HG03097 (cell line): ENCODE data around the gene INPP5B.

Experiments used
- ATAC-seq: cut with Tn5 transposase; IDR thresholded peaks from one replicate; pipeline ENCODE4 v1.9.1; 2021; ENCODE audit not compliant: unreplicated experiment, low FRiP score

INPP5B gene

DNA sequence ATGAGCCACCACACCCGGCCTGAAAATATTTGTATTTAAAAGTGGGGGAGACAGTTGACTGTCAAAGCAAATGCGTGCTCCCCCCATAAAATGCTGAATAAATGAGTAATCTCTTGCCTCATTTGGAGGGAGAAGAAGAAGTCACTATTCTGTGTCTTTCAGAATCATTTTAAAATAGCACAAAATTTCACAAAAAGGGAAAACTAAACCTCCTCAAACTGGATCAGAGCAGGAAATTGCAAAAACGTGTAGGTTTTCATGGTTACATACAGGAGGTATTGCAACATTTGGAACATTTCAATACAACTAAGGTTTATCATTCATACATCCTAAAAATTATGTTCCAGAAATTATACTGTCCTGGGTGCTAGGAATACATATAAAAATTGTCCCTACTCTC lies 101.1 kb downstream of the INPP5B start:
- no peak for ATAC-seq

DNA sequence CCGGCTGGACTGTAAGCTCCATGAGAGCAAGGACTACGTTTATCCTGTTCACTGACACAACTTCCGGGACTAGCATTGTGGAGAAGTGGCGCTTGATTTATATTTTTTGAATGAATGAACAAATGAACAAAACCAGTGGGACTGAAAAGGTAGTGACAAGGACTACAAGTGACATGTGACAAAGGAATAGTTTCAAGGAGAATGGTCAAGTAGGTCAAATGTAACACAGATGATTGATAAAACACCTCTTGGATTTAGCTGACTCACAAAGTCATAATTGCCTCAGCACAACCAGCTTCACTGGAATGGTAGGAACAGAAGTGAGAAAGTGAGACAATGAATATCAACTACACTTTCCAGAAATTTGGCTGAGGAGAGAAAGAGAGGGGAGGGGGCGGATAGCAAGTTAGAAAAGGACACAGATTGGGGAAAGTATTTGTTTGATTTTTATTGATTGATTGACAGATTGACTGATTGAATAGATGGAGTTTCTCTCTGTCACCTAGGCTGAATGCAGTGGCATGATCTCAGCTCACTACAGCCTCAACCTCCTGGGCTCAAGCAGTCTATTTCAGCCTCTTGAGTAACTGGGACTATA lies 101.7 kb downstream of the INPP5B start:
- no peak for ATAC-seq

DNA sequence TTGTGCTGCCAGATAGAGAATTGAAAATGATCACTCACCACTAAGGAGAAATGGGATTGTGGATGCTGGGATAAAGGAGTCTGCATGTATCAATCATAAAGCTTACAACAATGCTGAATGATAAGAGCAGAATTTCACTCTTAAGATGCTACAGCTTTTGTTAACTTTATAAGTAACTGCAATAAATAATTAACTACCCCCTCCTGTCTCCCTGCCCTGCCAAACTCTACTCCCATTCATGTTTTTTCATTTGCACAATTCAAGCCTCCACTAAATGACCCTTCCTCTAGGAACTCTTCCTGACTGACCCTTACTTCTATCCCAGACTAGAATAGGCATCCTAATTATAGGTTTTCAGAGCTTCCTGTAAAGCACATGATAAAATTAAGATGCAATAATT lies 102.3 kb downstream of the INPP5B start:
- no peak for ATAC-seq

DNA sequence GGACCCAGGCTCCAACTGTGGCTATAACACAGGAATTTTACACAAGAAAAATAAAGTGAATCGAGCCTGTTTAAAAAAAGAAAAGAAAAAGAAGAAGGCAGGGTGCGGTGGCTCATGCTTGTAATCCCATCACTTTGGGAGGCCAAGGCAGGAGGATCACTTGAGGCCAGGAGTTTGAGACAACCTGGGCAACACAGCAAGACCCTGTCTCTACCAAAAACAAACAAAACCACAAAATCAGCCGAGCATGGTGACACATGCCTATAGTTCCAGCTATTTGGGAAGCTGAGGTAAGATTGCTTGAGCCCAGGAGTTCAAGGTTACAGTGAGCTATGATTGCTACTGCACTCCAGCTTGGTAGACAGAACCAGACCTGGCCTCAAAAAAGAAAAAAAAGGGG lies 105.2 kb downstream of the INPP5B start:
- ATAC-seq = no peak

DNA sequence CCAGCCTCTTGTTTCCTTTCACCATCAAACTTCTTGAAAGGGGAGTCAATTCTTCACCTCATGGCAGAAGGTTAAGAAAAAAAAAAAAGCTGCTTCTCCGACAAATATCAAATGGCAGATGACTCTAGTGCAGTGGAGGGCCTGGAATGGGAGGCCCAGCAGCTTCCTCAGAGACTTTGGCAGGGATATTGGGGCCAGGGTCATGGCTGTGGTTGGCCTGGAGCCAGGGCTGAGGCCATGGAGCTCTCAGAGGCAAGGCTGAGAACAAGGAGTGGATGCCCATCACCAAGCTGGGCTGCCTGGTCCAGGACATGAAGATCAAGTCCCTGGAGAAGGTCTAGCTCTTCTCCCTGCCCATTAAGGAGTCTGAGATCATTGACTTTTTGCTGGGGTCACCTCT lies 106.1 kb downstream of the INPP5B start:
- ATAC-seq = no peak

DNA sequence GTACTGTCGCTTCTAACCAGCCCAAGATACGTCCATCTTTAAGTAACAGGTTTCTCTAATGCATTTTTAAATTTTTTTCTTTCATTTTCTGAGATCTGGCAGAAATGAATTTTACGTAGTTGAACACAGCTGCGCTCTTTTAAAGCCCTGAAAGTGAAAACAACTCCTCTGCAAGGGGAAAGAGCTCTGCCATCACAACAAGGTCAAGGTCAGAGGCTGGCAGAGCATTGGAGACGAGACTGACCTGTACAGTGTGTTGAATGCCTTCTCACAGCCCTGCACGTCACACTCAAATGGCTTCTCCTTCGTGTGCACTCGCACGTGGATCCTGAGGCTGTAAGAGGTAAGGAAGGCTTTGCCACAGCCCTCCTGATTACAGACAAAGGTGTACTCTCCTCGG lies 107.2 kb downstream of the INPP5B start:
- ATAC-seq = no peak

DNA sequence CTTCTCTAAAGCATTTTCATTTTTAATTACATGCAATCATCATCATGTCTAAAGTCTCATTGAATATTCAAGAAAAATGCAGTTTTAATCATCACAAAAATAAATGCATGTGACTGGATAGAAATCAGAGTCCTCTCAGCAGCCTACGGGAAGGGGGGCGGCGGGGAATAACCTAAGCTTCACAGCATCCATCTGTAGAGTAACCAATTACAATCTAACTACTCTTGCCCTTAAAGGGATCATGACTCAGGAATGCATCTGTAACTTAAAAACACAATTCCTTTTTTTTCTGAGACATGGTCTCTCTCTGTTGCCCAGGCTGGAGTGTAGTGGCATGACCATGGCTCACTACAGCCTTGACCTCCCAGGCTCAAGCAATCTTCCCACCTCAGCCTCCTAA lies 110.1 kb downstream of the INPP5B start:
- ATAC-seq = no peak

DNA sequence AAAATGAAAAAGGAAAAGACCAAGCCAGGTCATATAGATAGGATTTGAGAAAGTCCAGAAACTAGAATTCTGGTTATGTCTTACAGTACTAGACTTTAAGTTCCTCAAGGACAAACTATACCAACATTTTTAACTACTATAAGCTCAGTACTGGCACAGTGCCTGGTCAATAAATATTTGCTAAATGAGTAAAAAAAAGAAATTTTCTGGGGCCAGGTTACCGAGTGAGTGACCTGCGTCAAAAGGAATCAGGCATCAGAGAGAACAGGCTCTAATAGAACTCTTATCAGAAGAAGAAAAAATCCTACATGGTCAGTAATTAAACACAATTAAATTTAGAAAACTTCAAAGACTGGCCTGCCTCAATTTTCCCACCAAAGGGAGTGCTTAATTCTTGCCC lies 115.0 kb downstream of the INPP5B start:
- no peak for ATAC-seq

DNA sequence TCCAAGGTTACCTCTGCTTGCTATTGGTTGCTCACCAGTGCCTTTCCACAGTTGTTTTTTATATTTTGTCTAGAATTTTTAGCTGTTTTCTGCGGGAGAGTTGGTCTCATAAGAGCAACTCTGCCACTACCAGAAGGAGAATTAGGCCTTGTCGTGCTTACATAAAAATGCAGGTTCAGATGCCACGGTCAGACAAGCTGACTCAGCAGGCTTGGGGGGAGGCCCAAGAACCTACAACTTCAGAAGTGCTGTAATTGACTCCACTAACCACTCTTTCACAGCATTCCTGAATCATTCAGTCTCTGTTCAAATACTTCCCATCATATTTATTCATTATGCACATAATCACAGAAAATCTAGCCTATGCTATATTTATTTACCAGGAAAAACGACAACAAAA lies 115.7 kb downstream of the INPP5B start:
- no peak for ATAC-seq

DNA sequence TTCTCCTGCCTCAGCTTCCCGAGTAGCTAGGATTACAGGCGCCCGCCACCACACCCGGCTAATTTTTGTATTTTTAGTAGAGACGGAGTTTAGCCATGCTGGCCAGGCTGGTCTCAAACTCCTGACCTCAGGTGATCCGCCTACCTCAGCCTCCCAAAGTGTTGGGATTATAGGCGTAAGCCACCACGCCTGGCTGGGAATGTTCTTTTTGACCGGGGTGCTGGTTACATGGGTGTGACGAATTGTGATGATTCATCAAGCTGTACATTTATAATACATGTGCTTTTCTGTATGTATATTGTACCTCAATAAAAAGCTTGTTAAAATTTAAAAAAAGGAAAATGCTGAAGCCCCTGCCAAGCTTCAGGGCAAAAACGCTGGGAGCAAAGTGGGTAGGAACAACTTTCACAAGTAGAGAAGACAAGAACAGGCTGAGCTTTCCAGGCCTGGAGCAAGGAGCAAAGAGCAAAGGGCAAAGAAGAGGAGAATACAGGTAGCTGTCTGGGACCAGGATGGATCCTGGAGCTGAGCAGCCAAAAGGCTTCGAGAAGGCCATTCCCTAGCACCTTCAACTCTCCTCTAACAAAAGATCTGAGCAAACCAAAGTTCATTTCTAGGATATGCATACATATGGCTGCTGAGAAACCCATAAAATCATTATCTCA lies 118.3 kb downstream of the INPP5B start:
- no peak for ATAC-seq

DNA sequence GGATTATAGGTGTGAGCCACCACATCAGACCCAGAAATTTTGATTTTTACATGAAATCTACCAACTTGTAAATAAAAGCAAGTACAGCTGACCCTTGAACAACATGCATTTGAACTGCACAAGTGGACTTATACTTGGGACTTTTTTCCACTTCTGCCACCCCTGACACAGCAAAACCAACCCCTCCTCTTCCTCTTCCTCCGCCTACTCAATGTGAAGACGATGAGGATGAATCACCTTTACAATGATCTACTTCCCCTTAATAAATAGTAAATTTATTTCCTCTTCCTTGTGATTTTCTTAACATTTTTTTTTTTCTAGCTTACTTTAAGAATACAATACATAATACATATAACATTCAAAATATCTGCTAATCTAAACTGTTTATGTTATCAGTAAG lies 121.3 kb downstream of the INPP5B start:
- no peak for ATAC-seq

DNA sequence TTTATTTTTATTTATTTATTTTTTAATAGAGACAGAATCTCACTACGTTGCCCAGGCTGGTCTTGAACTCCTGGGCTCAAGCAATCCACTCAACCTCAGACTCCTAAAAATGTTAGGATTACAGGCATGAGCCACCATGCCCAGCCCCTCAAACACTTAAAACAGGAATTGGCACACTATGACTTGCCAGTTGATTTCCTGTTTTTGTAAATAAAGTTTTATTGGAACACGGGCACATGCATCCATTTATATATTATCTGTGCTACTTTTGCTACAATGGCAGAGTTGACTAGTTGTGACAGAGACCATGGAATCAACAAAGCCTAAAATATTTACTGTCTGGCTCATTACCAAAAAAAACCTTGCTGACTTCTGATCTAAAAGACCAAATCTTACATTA lies 122.9 kb downstream of the INPP5B start:
- ATAC-seq = no peak

DNA sequence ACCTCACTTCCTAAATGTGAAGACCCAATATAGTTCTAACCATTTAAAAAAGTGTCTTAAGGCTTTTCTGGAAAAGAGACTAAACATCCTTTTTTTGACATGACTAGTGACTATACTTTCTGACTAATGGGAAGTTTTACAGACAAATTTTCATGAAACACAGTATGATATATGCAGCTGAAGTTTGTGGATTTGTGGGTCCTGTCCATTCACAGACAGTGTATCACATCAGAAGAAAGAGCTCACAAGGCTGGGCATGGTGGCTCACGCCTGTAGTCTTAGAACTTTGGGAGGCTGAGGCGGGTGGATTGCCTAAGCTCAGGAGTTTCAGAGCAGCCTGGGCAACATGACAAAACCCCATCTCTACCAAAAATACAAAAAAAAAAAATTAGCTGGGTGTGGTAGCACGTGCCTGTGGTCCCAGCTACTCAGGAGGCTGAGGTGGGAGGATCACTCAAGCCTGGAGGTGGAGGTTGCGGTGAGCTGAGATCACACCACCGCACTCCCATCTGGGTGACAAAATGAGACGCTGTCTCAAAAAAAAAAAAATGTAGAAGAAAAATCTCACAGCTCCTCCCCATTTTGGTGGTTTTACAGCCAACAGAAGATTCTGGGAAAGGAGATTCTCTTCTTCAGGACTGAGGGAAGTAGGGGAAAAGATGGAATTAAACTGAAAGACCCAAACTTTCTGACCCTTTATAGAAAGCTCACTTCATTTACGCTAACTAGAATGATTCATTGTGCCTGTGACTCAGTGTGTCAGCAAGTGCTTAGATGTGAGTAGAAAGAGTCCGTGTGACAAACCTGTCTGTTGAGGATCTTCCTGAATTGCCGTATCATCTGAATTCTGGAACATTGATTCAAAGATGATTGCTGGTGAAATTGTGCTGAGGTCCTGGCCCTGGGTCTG lies 123.7 kb downstream of the INPP5B start:
- ATAC-seq = no peak

DNA sequence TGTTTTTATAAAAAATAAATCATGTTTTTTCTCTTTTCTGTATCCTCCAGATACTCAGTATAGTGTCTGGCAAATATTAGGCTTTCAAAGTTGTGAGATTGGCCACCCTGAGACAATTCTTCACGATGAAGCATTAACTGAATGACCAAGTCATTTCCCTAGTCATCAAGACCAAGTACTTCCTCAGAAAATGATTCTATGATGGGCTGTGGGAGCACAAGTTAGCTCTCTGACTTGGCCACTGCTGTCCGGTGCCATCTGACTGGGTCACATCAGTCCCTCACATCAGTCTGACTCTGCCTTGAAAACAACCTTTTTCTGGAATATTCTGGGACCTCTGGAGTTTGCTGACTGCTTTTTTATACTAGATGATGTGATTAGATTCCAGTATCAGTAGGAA lies 125.4 kb downstream of the INPP5B start:
- ATAC-seq = no peak

DNA sequence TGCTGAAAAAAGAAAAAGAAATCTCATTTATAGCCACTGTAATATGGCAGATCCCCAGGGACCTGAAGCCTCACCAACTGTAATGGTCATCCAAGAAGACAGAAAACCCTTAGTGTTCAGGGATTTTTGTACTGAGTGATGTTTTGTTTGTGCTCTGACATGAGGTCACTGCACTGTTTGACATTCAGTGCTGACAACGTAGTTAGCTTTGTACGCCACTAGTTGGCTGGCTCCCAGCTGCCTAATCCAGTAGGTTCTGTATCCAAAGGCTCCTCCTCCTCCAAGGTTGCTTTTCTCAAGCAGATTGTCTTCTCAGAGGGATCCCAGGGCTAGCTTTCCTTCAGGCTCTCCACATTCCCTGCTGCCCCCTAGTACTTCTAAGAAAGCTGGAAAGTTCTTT lies 129.4 kb downstream of the INPP5B start:
- no peak for ATAC-seq

DNA sequence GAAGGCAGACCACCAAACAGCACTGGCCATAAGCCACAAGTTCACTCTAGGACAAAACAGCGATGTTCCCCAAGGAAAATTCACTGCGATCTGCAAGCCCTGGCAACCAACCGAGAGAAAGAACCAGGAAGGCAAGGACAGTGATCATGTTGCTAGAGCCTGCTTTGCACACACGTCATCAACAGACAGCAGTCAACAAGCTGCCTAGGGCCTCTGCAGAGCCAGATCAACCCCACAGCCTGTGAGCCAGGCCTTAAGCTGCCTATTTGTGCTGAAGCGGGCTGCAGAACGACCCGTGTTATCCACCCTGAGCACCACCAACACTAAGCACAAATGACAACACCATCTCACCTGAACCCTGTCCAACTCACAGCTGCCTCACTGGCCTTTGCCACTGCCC lies 132.6 kb downstream of the INPP5B start:
- ATAC-seq = no peak

DNA sequence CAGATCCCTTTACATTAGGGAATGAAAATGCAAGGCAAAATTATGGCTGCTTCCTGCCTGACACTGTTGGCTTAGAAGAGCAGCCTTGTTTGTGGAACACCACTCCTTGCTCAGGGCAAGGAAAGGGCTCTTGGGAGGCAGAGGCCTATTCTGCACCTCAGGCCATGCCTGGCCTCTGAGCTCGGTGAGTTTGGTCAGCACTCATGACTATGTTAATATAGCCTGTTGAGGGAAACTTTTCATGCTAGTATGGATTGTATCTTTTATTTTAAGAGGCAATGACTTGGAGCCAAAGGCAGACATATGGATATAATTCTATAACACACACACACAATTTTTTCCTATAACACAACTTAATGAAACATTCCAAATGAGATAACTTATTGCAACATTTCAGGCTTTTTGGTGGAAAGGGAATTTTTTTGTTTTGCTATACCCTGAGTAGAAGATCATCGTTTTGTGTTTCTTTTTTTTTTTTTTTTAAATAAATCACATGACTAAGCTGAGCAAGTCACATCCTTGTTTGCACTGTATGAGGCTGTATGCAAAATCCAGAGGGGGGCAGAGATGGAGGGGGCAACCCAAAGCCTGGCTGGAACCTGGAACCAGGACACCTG lies 133.2 kb downstream of the INPP5B start:
- ATAC-seq = no peak

DNA sequence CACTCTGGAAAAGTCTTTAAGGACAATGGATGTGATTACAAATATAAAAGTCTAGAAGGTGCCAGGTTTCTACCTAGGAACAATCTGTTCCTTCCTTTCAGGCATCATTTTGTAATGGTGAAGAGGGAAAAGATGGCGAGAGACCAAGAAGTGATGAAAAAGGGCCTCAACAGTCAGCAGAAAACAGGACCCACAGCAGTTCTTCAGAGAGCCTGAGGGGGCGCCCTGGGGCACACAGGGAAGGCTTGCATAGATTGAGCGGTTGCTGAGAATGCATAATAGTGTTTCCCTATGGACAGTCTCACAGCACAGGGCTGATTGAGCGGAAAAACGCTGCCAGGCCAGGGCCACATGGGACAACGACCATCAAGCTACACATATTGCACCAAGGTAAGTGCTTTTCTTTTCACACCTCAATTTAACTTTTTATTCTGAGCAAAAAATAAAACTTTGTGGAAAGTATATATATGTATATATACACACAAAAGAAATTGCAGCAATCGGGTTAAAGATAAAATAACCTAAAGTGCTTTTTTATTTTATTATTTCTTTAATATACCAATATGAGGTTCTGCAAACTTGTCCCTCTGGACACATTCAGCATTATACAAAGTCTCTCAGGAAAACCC lies 135.7 kb downstream of the INPP5B start:
- no peak for ATAC-seq
